Stimulated activated CD4-positive, alpha-beta T cell treated with anti-CD3 and anti-CD28 coated beads, TNF-alpha, amount 100 ng/mL, for 1 hour (primary cell): ENCODE data around the gene GRIA1.
"Not testable (repeated sequence)": the region's sequence is repeated elsewhere in the genome, so short reads cannot be mapped to it uniquely, and the experiment has no call there.

ENCODE experiments used
- DNase-seq, 3 donors: peaks; one replicate each; pipeline ENCODE4 v3.0.0-alpha.2; 2020; ENCODE audit warnings: low read depth in 3 of 3, low spot score in 1 of 3

GRIA1 gene

GRCh38 chr5:153713943-153714342, 223.5 kb downstream of the GRIA1 start:
- no peak for DNase-seq

GRCh38 chr5:153714798-153715197, 224.3 kb downstream of the GRIA1 start:
- no peak for DNase-seq

DNA sequence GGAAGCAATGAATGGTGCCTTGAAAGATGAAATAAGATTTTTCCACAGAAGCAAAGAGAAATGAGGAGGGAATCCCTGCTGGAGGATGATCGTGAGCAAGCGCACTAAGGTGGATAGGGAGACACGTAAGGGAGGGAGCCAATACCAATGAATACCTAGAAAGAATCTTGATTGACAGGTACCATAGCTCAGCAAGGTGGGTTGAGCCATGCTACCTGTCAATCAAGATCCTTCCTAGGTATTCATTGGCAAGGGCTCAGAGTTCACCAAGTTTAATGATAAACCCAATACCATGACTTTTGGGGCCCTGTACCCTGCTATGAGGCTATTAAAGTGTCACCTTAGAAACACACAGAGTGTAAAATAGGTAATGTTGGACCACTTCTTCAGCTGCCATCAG, 226.8 kb downstream of the GRIA1 start:
- DNase-seq, result no peak

- DNase-seq, result no peak
These were observed 228.2 kb downstream of the GRIA1 start for GRCh38 chr5:153718713-153719112.

DNA sequence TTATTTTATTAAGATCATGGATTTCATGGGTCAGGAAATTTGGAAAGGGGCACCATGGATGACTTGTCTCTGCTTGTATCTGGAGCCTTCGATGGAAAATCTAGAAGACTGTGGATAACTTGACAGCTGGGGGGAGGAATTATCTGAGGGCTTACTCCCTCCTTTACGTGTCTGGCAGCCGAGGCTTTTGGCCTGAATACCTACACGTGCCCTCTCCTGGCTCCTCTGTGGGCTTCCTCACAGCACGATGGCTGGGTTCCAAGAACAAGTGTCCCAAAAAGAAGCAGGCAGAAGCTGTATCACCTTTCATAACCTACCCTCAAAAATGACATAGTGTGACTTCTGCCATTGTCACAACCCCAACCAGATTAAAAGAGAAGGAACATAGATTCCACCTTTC, 228.9 kb downstream of the GRIA1 start:
- DNase-seq, result no peak

DNA sequence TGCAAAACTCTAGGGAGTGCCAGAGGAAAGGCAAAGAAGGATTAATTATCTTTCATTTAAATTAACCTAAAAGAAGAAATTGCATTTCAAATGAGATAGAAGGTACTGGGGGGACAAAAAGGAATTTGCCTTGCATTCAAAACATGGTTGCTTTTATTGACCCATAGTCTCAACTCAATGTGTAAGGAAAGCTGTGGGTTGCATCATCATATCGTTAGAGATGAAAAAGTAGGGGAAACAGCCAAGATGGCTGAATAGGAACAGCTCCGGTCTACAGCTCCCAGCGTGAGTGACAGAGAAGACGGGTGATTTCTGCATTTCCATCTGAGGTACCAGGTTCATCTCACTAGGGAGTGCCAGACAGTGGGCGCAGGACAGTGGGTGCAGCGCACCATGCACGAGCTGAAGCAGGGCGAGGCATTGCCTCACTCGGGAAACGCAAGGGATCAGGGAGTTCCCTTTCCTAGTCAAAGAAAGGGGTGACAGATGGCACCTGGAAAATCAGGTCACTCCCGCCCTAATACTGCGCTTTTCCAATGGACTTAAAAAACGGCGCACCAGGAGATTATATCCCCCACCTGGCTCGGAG, 232.6 kb downstream of the GRIA1 start:
- DNase-seq, result not testable (repeated sequence)

- no peak for DNase-seq
These were observed 251.6 kb downstream of the GRIA1 start for GRCh38 chr5:153742060-153742459.

GRCh38 chr5:153744751-153745150, 254.3 kb downstream of the GRIA1 start:
- no peak for DNase-seq

- no peak for DNase-seq
These were observed 255.4 kb downstream of the GRIA1 start for GRCh38 chr5:153745778-153746395.

DNA sequence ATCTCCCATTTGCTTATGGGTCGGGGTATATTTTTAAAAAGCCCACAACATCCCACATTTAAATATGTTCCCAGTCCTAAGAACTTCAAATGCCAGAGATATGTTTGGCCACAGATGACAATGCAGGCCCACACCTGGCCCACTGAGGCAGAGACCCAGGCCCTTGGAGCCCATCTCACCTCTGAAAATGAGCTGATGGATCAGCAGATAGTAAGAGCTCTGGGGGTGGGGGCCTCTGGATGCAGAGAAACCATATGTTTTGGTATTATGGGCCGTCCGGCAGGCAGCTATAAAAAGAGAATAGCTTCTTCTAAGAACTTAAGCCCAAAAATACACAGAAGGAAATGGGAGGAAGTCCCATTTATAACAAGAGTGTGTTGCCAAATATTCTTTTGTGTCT, 256.0 kb downstream of the GRIA1 start:
- DNase-seq, result no peak

DNA sequence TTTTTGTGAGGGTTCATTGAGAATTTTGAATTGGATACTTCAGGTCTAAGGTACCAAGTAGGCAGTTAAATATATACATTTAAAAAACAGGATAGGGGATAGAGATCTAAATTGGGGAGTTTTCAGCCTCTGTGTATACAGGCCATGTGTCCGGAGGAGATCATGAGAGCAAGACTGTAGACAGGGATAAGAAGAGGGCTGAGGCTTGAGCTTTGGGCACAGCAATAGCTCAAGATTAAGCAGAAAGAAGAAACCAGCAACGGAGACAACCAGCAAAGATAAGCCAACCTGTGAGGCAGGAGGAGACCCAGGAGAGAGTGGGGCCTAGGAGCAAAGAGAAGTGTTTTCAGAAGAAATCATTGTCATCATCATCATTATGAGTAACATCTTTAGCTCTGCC, 258.4 kb downstream of the GRIA1 start:
- no peak for DNase-seq

DNA sequence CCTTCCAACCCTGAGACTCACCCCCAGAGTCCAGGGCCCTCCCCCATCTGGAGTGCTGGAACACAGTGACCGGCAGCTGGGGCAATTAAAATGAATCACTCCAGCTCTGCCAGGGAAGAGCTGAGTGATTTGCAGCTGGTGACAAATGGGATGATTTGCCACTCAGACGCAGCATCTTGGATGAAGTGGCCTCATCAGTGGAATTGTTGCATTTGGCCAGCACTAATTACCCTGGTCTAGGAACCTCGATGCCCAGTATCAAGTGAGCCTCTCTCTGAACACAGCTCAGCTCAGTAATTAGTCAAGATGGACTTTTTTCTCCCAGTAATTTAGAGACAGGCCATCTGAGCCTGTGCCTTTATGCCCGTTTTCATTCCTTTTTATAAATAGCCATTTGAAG, 259.5 kb downstream of the GRIA1 start:
- no peak for DNase-seq

GRCh38 chr5:153751251-153751650, 260.8 kb downstream of the GRIA1 start:
- DNase-seq, result no peak

DNA sequence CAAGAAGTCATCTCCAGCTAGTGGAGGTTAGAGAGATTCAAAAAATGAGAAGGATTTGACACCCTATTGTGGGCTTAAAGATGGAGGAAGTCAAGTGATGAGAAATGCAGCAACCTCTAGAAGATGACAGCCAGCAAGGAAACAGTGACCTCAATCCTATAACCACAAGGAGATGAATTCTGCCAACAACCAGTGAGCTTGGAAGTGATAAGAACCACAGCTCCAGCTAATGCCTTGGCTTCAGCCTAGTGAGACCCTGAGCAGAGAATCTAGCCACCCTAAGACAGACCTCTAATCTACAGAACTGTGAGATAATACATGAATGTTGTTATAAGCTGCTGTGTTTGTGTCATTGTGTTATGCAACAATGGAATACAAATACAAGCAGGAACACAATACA, 262.4 kb downstream of the GRIA1 start:
- no peak for DNase-seq

GRCh38 chr5:153753645-153754432, 263.4 kb downstream of the GRIA1 start:
- no peak for DNase-seq

- no peak for DNase-seq
These were observed 265.5 kb downstream of the GRIA1 start for GRCh38 chr5:153755913-153756500.

GRCh38 chr5:153756540-153756939, 266.1 kb downstream of the GRIA1 start:
- no peak for DNase-seq

- DNase-seq, result no peak
These were observed 275.5 kb downstream of the GRIA1 start for GRCh38 chr5:153765987-153766386.

- no peak for DNase-seq
These were observed 277.0 kb downstream of the GRIA1 start for GRCh38 chr5:153767221-153768188.

DNA sequence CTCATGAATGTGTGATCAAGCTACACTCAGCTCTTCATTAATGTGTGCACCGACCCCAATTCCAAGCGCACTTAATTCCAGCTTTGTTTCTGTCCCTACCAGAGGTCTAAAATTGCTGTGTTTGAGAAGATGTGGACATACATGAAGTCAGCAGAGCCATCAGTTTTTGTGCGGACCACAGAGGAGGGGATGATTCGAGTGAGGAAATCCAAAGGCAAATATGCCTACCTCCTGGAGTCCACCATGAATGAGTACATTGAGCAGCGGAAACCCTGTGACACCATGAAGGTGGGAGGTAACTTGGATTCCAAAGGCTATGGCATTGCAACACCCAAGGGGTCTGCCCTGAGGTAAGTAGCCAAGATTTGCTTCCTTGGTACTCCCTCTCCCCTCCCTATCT, 279.6 kb downstream of the GRIA1 start:
- DNase-seq, result no peak

- DNase-seq, result no peak
These were observed 284.2 kb downstream of the GRIA1 start for GRCh38 chr5:153774686-153775085.
